Skin of body (tissue), 2 donors: ENCODE results near the gene SPAST. TPM values are rescaled to one million over a fixed set of nuclear protein-coding genes. Genes with fewer than 3 reads are reported as not detected.
"Not testable (repeated sequence)": the region's sequence is repeated elsewhere in the genome, so short reads cannot be mapped to it uniquely, and the experiment has no call there.

ENCODE experiments used
- DNase-seq: peaks from one replicate; lab custom pipeline; 2025; lab: John Stamatoyannopoulos, UW
- total RNA-seq: library from RNA; depleted of rRNA; stranded (reverse); fragments of >200 nt; gene quantifications from one replicate; pipeline ENCODE4 v1.2.3, GENCODE V29; 2014

The SPAST gene
- total RNA-seq, 1 donor from 2014 or later, result 27.6 TPM

GRCh38 chr2:32128636-32129035, 65.3 kb downstream of the SPAST start:
- DNase-seq, result no peak

- DNase-seq, result no peak
Observed at GRCh38 chr2:32129086-32129485, 65.7 kb downstream of the SPAST start.

- DNase-seq, result no peak
Observed at GRCh38 chr2:32135409-32135808, 72.1 kb downstream of the SPAST start.

GRCh38 chr2:32136097-32136496, 72.7 kb downstream of the SPAST start:
- no peak for DNase-seq

- DNase-seq, result not testable (repeated sequence)
Observed at GRCh38 chr2:32151544-32151943, 88.2 kb downstream of the SPAST start.

- no peak for DNase-seq
Observed at GRCh38 chr2:32159678-32160077, 96.3 kb downstream of the SPAST start.

- DNase-seq, result no peak
Observed at GRCh38 chr2:32161296-32161695, 97.9 kb downstream of the SPAST start.

GRCh38 chr2:32164254-32164653, 100.9 kb downstream of the SPAST start:
- not testable (repeated sequence) for DNase-seq

GRCh38 chr2:32165027-32165347, 101.6 kb downstream of the SPAST start:
- not testable (repeated sequence) for DNase-seq

- DNase-seq, result no peak
Observed at GRCh38 chr2:32166115-32166574, 102.8 kb downstream of the SPAST start.

- DNase-seq, result no peak
Observed at GRCh38 chr2:32168513-32168912, 105.2 kb downstream of the SPAST start.

GRCh38 chr2:32172870-32173269, 109.5 kb downstream of the SPAST start:
- DNase-seq, result no peak

GRCh38 chr2:32182667-32183066, 119.3 kb downstream of the SPAST start:
- no peak for DNase-seq

GRCh38 chr2:32189011-32189410, 125.7 kb downstream of the SPAST start:
- DNase-seq, result no peak

GRCh38 chr2:32192418-32192817, 129.1 kb downstream of the SPAST start:
- no peak for DNase-seq

GRCh38 chr2:32200814-32201213, 137.5 kb downstream of the SPAST start:
- no peak for DNase-seq

- not testable (repeated sequence) for DNase-seq
Observed at GRCh38 chr2:32203428-32203827, 140.1 kb downstream of the SPAST start.

Other genes with a start within 250 kb of the SPAST start
- gene MEMO1, start 52.5 kb upstream of the SPAST start, total RNA-seq, result 26.0 TPM
- gene DPY30, start 23.8 kb upstream of the SPAST start, total RNA-seq, result 41.9 TPM
- 22.7 TPM for gene SLC30A6, start 102.3 kb downstream of the SPAST start, total RNA-seq
- 2.3 TPM for gene NLRC4, start 201.3 kb downstream of the SPAST start, total RNA-seq
- 22.1 TPM for gene YIPF4, start 214.3 kb downstream of the SPAST start, total RNA-seq